SK-N-SH (cell line): ENCODE results near the gene INS. TPM values are rescaled to one million over a fixed set of nuclear protein-coding genes. Genes with fewer than 3 reads are reported as not detected.

Experiments
- CTCF ChIA-PET: fragments of 300-600, 350-600 bp; formaldehyde crosslinking; extraction: SDS; loops from one replicate; lab custom pipeline; 2021; lab: Yijun Ruan, JAX
- POLR2A ChIA-PET: fragments of 350-600 bp; sonication (Branson Sonifier 250); formaldehyde crosslinking; extraction: SDS; loops from one replicate; lab custom pipeline; 2020; ENCODE audit warnings: antibody characterized with exemption, inconsistent platforms; lab: Yijun Ruan, JAX
- DNase-seq: peaks from one replicate; pipeline ENCODE4 v3.0.0; 2012
- H2AFZ ChIP-seq: fragments of 200-600 bp; sonication (generic); 2 replicates; pipeline ENCODE4 v1.8.1; 2016; ENCODE audit warnings: antibody characterized with exemption, mild to moderate bottlenecking, low read depth
- H3F3A ChIP-seq: fragments of 200-600 bp; sonication (generic); replicated peaks from 2 replicates; pipeline ENCODE3; 2016; ENCODE audit warnings: antibody characterized with exemption, mild to moderate bottlenecking; ENCODE audit not compliant: insufficient read depth
- H3K27ac ChIP-seq, 2 experiments: fragments of 200-500 bp in 1 of 2; fragments of 200-600 bp in 1 of 2; sonication (Bioruptor generic) in 1 of 2; sonication (generic), shearing (Covaris generic) in 1 of 2; 2 replicates each; pipeline versions ENCODE4 v1.5.1 to v1.6.1; 2014 to 2016; ENCODE audit warnings: low read depth in 2 of 2, inconsistent platforms in 1 of 2, low read length in 1 of 2, mild to moderate bottlenecking in 1 of 2, mixed read lengths in 1 of 2
- H3K27me3 ChIP-seq: fragments of 200-600 bp; sonication (generic), shearing (Covaris generic); 2 replicates; pipeline ENCODE4 v1.6.1; 2016; ENCODE audit warnings: mixed run types; ENCODE audit not compliant: insufficient read depth
- H3K36me3 ChIP-seq, 2 experiments: fragments of 200-500 bp in 1 of 2; fragments of 200-600 bp in 1 of 2; sonication (Bioruptor generic) in 1 of 2; sonication (generic) in 1 of 2; replicated peaks in 1 of 2; 2 replicates each; pipeline versions ENCODE3 to v1.5.1; 2014 to 2016; ENCODE audit warnings: low read length in 1 of 2, mild to moderate bottlenecking in 1 of 2; ENCODE audit not compliant: insufficient read depth in 2 of 2, control insufficient read depth in 1 of 2
- H3K4me1 ChIP-seq, 2 experiments: fragments of 200-500 bp in 1 of 2; fragments of 200-600 bp in 1 of 2; sonication (Bioruptor generic) in 1 of 2; sonication (generic), shearing (Covaris generic) in 1 of 2; 2 replicates each; pipeline versions ENCODE4 v1.5.1 to v1.6.1; 2014 to 2016; ENCODE audit warnings: low read depth in 1 of 2, low read length in 1 of 2, mixed run types in 1 of 2; ENCODE audit not compliant: insufficient read depth in 2 of 2, control insufficient read depth in 1 of 2
- H3K4me2 ChIP-seq: fragments of 200-600 bp; sonication (generic), shearing (Covaris generic); 2 replicates; pipeline ENCODE4 v1.6.1; 2017; ENCODE audit warnings: mixed run types
- H3K4me3 ChIP-seq, 2 experiments: fragments of 200-500 bp in 1 of 2; fragments of 200-600 bp in 1 of 2; sonication (Bioruptor generic) in 1 of 2; sonication (generic), shearing (Covaris generic) in 1 of 2; 2 replicates each; pipeline versions ENCODE4 v1.5.1 to v1.8.1; 2014 to 2016; ENCODE audit warnings: low read depth in 2 of 2, inconsistent platforms in 1 of 2, low read length in 1 of 2, mild to moderate bottlenecking in 1 of 2, mixed read lengths in 1 of 2, moderate library complexity in 1 of 2
- H3K79me2 ChIP-seq: fragments of 200-600 bp; sonication (generic); 2 replicates; pipeline ENCODE4 v1.8.1; 2017; ENCODE audit warnings: mild to moderate bottlenecking; ENCODE audit not compliant: insufficient read depth
- H3K9ac ChIP-seq: fragments of 200-600 bp; sonication (generic); 2 replicates; pipeline ENCODE4 v1.6.1; 2017; ENCODE audit warnings: mixed run types
- H3K9me2 ChIP-seq: fragments of 200-600 bp; sonication (generic); 2 replicates; pipeline ENCODE4 v1.6.1; 2017; ENCODE audit warnings: mixed run types
- H3K9me3 ChIP-seq: fragments of 200-600 bp; sonication (generic); 2 replicates; pipeline ENCODE4 v1.6.1; 2017; ENCODE audit warnings: mixed run types, mild to moderate bottlenecking, moderate library complexity
- H4K20me1 ChIP-seq: fragments of 200-600 bp; sonication (generic); 2 replicates; pipeline ENCODE4 v1.6.1; 2017; ENCODE audit warnings: mild to moderate bottlenecking, mixed run types; ENCODE audit not compliant: insufficient read depth
- CTCF ChIP-seq: fragments of 200-600 bp; sonication (generic); IDR thresholded peaks from 2 replicates; pipeline ENCODE4 v1.6.1; 2017; ENCODE audit warnings: antibody characterized with exemption, mild to moderate bottlenecking, moderate library complexity
- ELF1 ChIP-seq: IDR thresholded peaks from 2 replicates; pipeline ENCODE4 v1.4.0; 2012
- EP300 ChIP-seq, 2 experiments: IDR thresholded peaks; 2 replicates each; pipeline versions ENCODE4 v1.4.0 to v1.6.1; 2012; ENCODE audit warnings: borderline replicate concordance in 1 of 2, low read depth in 1 of 2, low read length in 1 of 2
- FOXJ3 ChIP-seq: sonication (generic); formaldehyde crosslinking; IDR thresholded peaks from 2 replicates; pipeline ENCODE4 v1.5.1; 2020; ENCODE audit warnings: mild to moderate bottlenecking, missing genetic modification reagents
- FOXM1 ChIP-seq: IDR thresholded peaks from 2 replicates; pipeline ENCODE4 v1.4.0; 2012; ENCODE audit warnings: low read depth, mild to moderate bottlenecking
- MEF2A ChIP-seq: IDR thresholded peaks from 2 replicates; pipeline ENCODE4 v1.4.0; 2012; ENCODE audit warnings: low read depth, borderline replicate concordance
- MXI1 ChIP-seq: IDR thresholded peaks from 2 replicates; pipeline ENCODE4 v1.6.1; 2012; ENCODE audit warnings: mild to moderate bottlenecking, low read depth, low read length, improper control_type of control experiment
- POLR2AphosphoS5 ChIP-seq: IDR thresholded peaks from 2 replicates; pipeline ENCODE4 v1.6.1; 2012; ENCODE audit warnings: low read depth, low read length
- RAD21 ChIP-seq: IDR thresholded peaks from 2 replicates; pipeline ENCODE4 v1.6.1; 2012; ENCODE audit warnings: mild to moderate bottlenecking, low read length
- RFX5 ChIP-seq: IDR thresholded peaks from 2 replicates; pipeline ENCODE4 v1.6.1; 2012; ENCODE audit warnings: mild to moderate bottlenecking, improper control_type of control experiment, low read length
- SIN3A ChIP-seq: IDR thresholded peaks from 2 replicates; pipeline ENCODE4 v1.6.1; 2012; ENCODE audit warnings: low read depth, mild to moderate bottlenecking, low read length, moderate library complexity, borderline replicate concordance
- SMC3 ChIP-seq: IDR thresholded peaks from 2 replicates; pipeline ENCODE4 v1.6.1; 2012; ENCODE audit warnings: low read depth, low read length, improper control_type of control experiment
- TAF1 ChIP-seq: IDR thresholded peaks from 2 replicates; pipeline ENCODE4 v1.6.1; 2012; ENCODE audit warnings: low read depth, mild to moderate bottlenecking, low read length, moderate library complexity, borderline replicate concordance
- TCF12 ChIP-seq: IDR thresholded peaks from 2 replicates; pipeline ENCODE4 v1.4.0; 2012
- TEAD4 ChIP-seq: IDR thresholded peaks from 2 replicates; pipeline ENCODE4 v1.4.0; 2012; ENCODE audit warnings: mild to moderate bottlenecking, borderline replicate concordance; ENCODE audit not compliant: insufficient read depth
- USF1 ChIP-seq: IDR thresholded peaks from 2 replicates; pipeline ENCODE4 v1.4.0; 2012; ENCODE audit warnings: low read depth, borderline replicate concordance
- ZBTB33 ChIP-seq: IDR thresholded peaks from 2 replicates; pipeline ENCODE4 v1.4.0; 2012; ENCODE audit warnings: low read depth, borderline replicate concordance
- WGBS: methylation state at CpG from one replicate; pipeline ENCODE4 v1.1.6; 2017; ENCODE audit warnings: low lambda C conversion rate; 5-methylcytosine and 5-hydroxymethylcytosine counted together
- polyA plus RNA-seq, 3 experiments: library from polyadenylated mRNA; depleted of rRNA; stranded (reverse); fragments of >200 nt; gene quantifications; 2 replicates each; pipeline ENCODE4 v1.2.3, GENCODE V29; 2012
- TF ChIP-seq, protein P1 (sequence below): IDR thresholded peaks from 2 replicates; pipeline ENCODE4 v1.4.0; 2012; ENCODE audit warnings: low read depth
- TF ChIP-seq, protein P2 (sequence below): fragments of 150-350 bp; IDR thresholded peaks from 2 replicates; pipeline ENCODE4 v1.6.1; 2016; ENCODE audit warnings: mild to moderate bottlenecking, low read depth, low read length

The INS gene
- polyA plus RNA-seq, 1 of the 3 experiments (the other 2 are of a cell fraction), result not detected

GRCh38 chr11:2171591-2172003, 10.6 kb upstream of the INS start, which contains the start of gene TH:
Gene TH (minus strand): TSS chr11:2171815. CDS start chr11:2171786, 29 bp downstream.
- Histone ChIP-seq H3K9me2 (no peaks in the 10 kb centered on the region), H3K4me2 (no peak within 1 kb of the TSS), H3K4me3 (no peak within 1 kb of the TSS), H3K9me3 (no peaks in the 10 kb centered on the region), H3F3A (no peaks in the 10 kb centered on the region), H4K20me1 (no peaks in the 10 kb centered on the region), H3K36me3 (no peaks in the 10 kb centered on the region), H3K27ac (no peak within 1 kb of the TSS), H2AFZ (no peak within 1 kb of the TSS), H3K4me1 (peaks cover 0 to 51% of the 10 kb centered on the region in 2 experiments; a peak in 1 of 4 replicates), H3K27me3 (no peaks in the 10 kb centered on the region), H3K9ac (no peak within 1 kb of the TSS), H3K79me2 (no peaks in the 10 kb centered on the region)
- whole genome bisulfite sequencing, result 42% methylated on average over 5 of the region's 17 CpGs
- DNase-seq, result no peak
- ChIA-PET POLR2A (no interaction called here), CTCF (interaction anchor here (1.0 to 14.7 kb wide), 8 partner anchors 13 to 519 kb away, joined by 3 to 253 read pairs (median 5); partner anchors contain the start of gene INS)
- TF ChIP-seq TEAD4, result no peak
- TF ChIP-seq POLR2AphosphoS5, result no peak
- no peak for TF ChIP-seq SMC3
- no peak for TF ChIP-seq TAF1
- TF ChIP-seq EP300 (IDR thresholded peaks at IDR 0.05; ENCODE audit: borderline replicate concordance in 1 of 2, low read depth in 1 of 2, low read length in 1 of 2), result no peak
- TF ChIP-seq, all 33 proteins: peak for 0

DNA sequence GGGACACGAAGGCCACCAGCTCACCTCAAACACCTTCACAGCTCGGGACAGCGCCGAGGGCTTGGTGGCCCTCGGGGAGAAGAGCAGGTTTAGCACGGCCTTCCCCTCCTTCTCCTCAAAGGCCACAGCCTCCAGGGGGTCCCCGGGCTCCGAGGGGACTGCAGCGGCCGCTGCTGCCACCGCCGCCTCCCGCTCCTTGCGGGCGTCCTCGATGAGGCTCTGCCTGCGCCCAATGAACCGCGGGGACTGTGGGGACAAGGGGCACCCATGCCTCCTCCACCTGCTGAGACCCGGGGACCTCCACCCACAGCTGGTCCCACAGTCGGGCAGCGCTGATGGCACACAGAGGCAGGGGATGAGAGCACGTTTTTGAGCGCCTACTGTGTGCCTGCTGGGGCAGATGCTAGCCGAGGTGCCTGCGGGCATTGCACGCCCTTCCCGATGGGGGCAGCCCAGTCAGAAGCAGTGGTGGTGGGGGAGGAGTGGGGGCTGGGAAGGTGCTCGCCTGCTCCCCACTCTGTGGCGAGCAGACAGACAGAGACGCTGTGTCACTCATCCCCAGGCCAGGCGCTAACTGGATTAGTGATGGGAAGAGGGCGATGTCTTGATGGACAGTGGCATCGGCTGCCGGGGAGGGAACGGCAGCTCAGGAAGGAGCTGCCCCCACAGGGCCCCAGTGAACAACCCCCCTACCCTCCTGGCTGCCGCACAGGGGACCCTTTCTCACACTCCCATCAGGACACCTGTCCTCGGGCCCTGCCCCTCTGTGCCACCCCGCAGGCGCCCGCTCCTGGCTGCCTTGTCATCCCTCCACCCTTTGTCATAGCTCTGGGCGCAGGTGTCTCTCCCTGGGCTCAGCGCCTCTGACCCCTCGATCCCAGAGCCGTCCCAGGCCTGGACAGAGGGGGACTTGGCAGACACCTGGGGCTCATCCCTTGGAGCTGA, 8.9 kb upstream of the INS start:
- Histone ChIP-seq H3K4me1 (peaks cover 0 to 42% of the 10 kb centered on the region in 2 experiments; a peak in 1 of 4 replicates), H4K20me1 (no peaks in the 10 kb centered on the region), H3K9me3 (no peaks in the 10 kb centered on the region), H2AFZ (no peak overlapping the region), H3K4me3 (no peak overlapping the region), H3F3A (no peaks in the 10 kb centered on the region), H3K4me2 (no peak overlapping the region), H3K9ac (no peak overlapping the region), H3K79me2 (no peaks in the 10 kb centered on the region), H3K27ac (peak overlapping the region in 1 of 2 experiments; percentile 71; a peak in 1 of 4 replicates), H3K27me3 (no peaks in the 10 kb centered on the region), H3K36me3 (no peaks in the 10 kb centered on the region), H3K9me2 (no peaks in the 10 kb centered on the region)
- CTCF ChIA-PET, result interaction anchor here (0.7 to 14.7 kb wide), 10 partner anchors 9 to 517 kb away, joined by 3 to 253 read pairs (median 4); partner anchors contain the start of gene INS
- DNase-seq, result peak; percentile 66
- no peak for TF ChIP-seq RAD21
- no peak for TF ChIP-seq RFX5
- no peak for TF ChIP-seq USF1
- TF ChIP-seq ZBTB33, result no peak
- TF ChIP-seq CTCF, result no peak
- TF ChIP-seq FOXM1, result no peak
- no peak for TF ChIP-seq MEF2A
- no peak for TF ChIP-seq ELF1
- TF ChIP-seq, protein P1, sequence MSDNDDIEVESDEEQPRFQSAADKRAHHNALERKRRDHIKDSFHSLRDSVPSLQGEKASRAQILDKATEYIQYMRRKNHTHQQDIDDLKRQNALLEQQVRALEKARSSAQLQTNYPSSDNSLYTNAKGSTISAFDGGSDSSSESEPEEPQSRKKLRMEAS, result no peak
- no peak for TF ChIP-seq FOXJ3 (CRISPR knock-in tag)
- TF ChIP-seq, protein P2, sequence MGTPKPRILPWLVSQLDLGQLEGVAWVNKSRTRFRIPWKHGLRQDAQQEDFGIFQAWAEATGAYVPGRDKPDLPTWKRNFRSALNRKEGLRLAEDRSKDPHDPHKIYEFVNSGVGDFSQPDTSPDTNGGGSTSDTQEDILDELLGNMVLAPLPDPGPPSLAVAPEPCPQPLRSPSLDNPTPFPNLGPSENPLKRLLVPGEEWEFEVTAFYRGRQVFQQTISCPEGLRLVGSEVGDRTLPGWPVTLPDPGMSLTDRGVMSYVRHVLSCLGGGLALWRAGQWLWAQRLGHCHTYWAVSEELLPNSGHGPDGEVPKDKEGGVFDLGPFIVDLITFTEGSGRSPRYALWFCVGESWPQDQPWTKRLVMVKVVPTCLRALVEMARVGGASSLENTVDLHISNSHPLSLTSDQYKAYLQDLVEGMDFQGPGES, result no peak
- no peak for TF ChIP-seq TCF12
- TF ChIP-seq SIN3A, result no peak
- no peak for TF ChIP-seq MXI1
- 70% methylated on average over 24 of the region's 45 CpGs for WGBS
- POLR2A ChIA-PET, result interaction anchor here (1.6 kb wide), 1 partner anchor 24 kb away, joined by 8 read pairs; no protein-coding TSS in a partner anchor
